Measurements from ENCODE around the gene RAB30.

Gene RAB30

DNA sequence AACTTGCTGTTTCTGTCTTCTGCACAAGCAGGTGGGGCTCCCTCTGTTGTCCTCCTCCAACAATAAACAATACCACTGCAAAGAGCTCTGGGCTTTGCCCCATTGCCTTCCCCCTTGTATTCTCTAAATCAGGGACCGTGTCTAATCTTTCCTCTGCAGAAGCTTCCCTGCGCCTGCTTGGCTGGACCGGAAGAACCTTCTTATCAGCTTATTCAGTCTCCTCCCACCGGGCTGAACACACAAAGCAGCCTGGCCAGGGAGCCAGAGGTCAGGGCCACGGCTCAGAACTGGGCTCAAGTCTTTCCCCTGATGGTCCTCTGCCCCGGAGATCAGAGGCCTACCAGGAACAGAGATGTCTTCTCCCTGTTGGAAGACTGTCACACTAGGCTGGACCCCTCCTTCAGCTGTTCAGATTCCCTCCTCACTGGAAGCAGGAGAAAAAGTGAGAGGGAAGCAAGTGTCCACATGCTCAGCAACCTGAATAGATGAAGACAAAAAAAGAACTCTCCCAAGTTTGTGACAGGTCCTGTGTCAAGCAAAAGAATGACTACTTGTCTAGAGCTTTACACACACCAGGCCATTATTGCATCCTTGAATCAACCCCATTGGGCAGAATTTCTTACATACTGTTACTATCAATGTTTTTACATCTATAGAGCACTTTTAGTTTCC is 63.7 kb downstream of the RAB30 start:
- DNase-seq, result peak; percentile 90

DNA sequence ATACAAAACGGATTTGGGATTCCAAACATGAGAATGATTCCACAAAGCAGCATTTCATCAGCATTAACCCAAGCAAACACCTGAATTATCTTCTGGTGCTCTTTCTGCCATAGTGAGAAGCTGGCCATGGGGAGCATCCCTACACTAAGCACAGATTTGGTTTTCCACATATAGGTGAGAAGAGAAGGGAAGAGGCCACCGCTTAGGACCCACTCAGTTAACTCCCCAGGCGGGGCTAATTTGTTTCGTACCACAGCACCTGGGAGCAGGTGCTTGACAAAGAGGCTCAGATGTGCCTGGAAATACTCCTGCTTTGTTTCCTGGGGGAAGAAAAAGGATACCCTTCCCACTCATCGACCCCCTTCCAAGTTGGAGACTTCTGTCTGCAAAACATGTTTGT is 64.2 kb downstream of the RAB30 start:
- DNase-seq, result no peak

DNA sequence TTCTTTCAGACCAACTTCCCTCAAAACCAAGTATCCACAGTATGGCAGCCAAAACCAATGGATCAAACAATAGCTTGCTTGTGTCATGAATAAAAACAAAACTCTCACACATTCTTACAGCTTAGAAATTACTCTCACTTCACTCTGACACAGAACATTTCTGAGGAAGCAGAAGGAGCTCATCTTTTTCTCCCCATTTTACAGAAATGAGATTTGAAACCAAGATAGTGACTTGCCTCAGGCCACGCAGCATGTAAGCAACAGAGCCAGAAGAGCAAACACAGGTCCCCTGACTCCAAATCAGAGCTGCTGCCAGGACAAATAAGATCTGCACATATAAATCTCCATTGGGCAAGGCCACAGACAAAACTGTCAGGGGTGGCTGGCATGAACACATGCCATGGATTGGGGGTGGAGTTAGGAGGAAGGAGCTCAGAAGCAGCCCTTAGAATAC is 64.8 kb downstream of the RAB30 start:
- no peak for DNase-seq

DNA sequence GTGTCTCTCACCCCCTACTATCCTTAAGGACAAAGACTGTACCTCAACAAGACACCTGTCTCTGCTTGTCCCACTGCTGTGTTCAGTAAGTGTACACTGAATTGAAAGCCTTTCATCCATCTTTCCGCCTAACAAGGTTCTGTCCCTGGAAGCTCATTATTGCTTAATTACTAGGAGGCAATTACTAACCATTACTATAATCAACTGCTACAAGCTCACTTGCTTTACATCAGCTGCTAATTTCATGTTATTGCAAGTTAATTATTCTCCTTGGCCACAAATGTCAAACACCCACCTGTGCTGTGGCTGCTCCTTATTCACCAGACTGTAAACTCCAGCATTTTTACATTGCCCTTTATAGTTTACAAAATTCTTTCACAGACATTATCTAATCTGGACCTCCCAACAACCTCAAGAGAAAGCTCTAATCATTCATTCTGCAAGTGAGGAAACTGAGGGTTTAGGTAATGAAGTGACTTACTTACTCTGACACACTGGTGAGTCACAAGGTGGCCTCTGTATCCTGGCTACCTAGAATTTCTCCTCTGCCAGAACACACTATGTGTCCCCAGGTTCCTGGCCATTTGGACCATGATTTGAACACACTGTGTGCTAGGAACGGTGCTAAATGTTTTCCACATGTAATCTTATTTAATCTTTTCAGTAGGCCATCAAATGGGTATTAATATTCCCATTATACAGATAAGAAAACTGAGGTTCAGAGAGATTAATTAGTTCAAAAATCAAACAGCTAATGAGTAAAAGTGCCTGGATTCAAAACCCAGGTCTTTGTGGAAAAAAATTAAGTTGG is 66.7 kb downstream of the RAB30 start:
- no peak for DNase-seq

DNA sequence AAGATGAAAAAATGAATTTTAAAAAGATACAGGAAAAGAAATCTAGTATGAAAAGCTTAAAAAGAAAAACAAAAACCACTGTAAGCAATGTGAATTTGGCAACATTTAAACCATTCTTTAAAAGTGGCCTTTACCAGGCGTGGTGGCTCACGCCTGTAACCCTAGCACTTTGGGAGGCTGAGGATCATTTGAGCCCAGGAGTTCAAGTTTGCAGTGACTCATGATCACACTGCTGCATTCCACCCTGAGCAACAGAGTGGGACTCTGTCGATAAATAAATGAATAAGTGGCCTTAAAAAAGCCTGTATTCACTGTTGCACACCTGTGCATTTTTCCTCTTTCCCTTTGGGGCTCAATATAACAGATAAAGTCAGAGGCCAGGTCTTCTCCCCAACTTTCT is 69.2 kb downstream of the RAB30 start:
- no peak for DNase-seq

DNA sequence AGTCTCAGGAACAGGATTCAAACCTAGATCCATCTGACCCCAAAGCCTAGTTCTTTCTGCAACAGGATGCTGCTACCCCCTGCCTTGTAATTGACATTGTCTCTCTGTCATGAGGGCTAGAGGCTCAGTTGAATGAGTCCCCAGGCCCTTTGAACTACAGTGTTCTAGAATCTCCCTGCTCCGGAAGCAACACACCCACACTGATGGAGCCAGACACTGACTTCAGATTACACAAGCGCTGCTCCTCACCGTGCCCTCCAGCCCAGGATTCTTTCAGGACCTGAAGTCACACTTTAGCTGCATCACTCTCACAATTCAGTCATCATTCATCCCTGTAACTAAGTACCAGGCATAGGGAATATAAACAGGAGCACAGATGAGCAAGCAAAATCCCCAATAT is 69.6 kb downstream of the RAB30 start:
- no peak for DNase-seq

DNA sequence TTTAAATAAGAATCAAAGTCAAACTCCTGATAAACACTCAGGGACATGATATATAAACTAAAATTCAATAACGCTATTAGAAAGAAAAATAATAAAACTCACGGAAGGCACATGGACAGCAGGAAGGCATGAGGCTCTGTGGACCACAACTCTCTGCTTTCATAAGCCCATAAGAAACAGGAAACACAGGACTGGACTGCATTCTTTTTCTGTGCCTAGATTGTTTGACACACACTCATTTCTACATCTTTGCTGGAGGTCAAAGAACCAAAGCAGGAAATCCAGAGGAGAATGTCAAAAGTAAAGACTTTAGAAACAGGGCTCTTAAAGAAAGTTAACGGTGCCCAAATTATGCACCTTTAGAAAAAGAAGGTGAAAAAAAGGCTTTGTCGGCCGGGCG is 71.3 kb downstream of the RAB30 start:
- DNase-seq, result no peak

DNA sequence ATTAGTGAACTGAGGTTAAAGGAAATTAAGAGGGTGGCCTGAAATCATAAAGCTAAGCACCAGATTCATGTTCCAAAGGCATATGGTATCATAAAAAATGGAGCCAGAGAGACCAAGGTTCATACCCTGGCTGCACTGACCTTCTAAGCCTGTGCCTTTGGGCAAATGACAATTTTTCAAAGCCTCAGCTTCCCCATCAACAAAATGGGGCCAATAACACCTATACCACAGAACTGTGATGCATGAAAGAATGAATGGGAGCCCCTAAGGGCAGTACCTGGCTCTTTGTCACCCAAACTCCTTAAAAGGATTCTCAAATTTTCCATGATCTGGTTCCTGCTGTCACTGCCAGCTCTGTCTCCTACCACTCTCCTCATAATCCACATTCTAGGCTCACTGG is 72.5 kb downstream of the RAB30 start:
- no peak for DNase-seq

DNA sequence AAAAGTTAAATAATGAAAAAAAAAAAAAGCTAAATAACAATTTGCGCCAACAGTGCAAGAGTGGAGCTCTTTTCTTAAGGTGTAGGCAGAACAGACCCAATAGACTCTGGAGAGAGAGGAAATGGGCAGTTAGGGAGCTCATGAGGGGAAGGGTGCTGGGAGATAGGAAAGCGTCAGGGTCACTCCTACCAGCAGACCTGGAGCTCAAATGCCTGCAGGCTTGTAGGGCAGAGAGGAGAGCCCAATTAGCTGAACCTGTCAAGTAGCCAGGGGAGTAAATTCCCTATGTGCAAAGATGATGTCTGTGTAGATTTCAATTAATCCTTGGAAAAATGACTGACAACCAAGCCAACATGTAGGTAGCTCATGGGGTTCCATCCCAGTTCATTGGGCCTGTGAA is 73.0 kb downstream of the RAB30 start:
- no peak for DNase-seq

DNA sequence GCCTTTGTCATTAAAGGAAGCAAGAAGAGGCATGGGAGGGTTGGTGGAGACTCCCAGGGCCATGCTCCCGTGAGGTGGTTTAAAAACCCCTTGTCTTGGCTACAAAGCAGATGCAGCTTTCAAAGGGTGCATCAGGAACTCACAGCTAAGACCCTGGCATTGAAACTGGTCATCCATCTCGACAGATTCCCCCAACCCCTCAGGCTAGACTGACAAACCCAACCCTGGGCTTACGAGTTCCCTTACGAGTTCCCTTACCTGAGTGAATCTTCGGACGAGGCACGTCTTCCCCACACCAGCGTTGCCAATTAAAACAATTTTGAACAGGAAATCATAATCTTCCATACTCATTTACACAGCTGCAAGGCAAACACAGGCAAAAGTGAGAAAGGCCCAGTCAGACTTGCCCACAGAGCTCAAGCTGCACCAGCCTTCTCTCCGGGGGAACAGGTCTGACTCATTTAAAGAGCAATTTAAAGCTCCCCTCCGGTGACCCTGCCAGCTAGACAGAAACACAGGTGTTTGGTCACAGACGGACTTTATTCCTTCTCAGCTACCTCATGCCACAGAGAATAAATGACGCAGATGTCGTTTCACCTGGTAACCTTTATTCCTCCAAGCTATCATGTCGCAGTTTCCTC is 74.6 kb downstream of the RAB30 start:
- no peak for DNase-seq

DNA sequence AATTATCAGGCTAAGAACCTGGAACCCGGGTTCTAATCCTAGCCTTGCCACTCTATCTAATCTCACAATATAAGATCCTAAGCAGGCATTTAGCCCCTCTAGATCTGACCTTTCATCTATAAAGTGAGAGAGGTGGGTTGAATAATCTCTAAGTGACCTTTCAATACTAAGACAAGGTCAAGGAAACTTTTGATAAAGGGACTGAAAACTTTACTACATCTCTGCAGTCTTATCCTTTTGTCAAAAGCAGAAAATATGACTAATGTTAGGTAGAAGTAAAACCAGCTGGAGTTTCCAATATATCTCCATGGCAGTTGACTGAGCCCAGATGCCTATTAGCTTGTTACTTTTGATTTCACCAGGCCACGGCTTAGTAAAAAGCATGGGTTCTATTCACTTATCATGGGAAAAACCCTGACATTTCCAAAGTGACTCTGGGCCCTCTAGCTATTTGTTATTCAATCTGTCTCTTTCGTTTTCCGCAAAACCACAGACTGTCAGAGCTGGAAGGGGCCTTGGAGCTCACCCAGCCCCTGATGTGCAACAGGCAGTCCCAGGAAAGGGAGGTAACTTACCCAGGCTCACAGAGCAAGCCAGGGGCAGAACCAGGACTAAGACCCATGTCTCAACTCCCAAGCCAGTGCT is 75.8 kb downstream of the RAB30 start:
- DNase-seq, result no peak

DNA sequence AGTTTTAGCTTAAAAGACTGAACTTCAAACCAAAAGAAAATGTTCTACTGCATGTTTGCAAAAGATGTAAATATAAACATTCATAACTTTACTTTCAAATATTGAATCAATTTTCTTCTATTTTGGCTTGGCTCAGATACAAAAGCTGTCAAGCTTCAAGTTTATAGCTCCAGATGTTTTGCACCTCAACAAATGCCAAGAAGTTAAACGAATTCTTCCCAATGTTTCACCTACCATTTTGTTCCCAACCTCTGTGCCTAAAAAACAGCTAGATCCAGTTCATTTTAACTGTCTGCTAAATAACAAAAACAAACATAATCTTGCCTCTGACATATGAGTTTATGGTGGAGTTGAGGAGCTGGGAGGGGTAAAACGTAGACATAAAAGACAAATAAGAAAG is 76.5 kb downstream of the RAB30 start:
- DNase-seq, result no peak

DNA sequence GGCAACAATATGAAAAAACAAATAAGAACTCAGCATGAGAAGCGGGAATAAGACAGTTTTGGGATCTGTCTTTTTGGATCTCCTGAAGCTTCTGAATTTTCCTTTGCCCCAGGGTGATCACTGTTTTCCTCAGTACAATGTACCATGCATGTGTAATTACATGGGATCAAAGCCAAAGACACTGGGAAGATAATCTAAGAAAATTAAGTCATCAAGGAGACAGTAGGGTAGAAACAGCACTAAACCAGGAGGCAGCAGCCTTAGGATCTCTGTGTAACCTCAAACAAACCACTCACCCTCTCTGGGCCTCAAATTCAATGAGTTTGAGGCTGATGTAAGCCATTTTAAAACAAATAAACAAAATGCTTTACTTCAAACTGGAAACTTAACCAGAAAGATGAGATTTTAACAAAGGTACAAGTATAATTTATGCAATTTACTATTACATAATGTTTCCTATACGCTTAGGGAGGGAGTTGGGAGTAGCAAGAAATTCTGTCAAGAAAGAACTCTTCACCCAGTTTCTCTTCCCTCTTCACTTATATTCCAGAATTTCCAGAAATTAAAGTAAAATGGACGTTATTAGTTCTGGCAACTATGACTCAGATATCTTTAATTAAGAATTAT is 77.0 kb downstream of the RAB30 start:
- DNase-seq, result no peak

DNA sequence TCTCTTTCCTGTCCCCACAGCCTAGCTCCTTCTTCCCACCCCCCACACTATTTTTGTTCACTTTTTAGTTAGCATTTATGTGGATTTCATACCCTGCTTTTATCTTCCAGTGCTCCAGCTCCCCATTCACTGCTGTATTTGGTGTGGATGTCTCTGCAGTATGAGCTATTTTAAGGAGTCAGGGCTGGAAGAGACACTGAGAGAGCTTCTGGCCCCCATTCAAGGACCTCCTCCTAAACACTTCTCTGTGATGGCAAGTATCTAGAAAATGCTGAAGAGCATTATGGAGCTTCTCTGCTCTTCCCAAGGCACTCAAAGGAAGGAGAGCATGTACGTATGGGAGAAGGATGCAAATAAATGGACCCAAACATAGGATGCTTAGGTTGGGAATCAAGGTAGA is 79.5 kb downstream of the RAB30 start:
- no peak for DNase-seq

DNA sequence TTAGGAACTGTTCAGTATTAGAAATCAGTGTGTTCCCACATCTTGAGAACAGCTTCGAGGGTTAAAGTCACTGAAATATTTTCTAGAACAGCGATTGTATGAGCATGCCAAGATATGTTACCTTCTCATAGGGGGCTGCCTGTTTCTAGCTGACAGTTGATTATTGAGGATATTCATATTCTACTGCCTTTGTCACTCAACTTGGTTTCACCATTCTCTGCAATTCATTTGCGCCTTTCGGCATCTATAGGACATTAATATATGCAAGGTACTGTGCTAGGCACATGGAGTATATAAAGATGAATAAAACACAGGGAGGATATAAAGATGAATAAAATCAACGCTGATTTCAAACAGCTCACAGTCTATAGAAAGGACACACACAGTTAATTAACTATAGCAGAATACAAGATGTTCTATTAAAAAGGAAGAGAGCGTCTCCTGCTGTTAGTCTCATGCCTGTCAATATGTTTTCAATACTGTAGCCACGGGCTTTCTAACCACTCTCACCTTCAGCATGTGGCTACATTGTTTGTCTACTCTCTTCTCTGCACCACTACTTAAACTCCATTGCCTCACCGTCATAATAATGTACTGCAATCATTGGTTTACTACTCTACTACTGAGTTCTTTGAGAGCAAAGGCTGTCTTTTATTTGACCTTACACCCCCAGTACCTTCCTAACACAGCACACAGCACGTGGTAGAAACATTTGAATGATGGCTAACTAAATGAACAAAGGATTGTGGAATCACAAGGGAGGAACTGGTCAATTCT is 81.9 kb downstream of the RAB30 start:
- no peak for DNase-seq

DNA sequence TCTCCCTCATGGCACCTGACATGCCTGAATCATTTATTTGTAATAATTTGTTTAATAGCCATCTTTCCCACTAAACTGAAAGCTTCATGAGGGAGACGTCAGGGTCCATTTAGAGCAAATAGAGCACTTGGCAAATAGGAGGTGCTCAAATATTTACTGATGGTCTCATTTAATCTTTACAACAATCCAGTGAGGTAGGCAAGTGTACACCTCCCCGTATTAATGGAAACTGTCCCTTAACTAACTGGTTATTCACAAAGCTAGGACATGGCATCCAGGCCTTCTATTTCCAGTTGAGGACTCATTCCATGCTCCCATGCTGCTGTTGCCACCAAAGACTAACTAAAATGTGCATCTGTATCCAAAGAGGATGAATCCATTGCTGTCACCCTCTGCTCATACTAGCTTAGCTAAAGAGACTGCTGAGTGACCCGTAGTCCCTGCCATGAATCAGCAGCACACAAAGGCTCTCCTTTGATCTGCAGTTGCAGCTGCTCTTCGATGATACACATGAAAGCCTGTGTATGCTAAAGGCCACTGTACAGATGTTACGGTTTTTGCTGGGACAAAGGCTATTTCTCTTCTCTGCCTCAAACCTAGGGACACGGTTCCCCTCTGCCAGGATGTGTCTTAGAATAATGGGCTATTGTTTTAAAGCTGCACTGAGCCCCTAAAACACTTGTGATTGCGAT is 82.6 kb downstream of the RAB30 start:
- DNase-seq, result no peak

DNA sequence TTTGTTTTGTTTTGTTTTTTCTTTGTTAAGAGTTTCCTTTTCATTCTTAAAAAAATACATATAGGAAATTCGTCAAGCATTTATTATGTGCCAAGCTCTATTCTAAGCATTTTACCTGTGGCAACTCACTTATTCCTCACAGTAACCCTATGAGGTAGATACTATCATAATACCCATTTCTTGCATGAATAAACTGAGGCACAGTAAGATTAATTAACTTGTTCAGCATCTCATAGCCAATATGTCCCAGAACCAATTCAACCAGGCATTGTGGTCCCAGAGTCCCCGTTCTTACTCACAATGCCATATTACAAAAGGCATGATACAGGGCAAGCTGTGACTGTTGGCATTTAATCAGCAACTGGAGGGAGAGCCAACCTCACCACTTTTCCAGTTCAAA is 83.7 kb downstream of the RAB30 start:
- no peak for DNase-seq

DNA sequence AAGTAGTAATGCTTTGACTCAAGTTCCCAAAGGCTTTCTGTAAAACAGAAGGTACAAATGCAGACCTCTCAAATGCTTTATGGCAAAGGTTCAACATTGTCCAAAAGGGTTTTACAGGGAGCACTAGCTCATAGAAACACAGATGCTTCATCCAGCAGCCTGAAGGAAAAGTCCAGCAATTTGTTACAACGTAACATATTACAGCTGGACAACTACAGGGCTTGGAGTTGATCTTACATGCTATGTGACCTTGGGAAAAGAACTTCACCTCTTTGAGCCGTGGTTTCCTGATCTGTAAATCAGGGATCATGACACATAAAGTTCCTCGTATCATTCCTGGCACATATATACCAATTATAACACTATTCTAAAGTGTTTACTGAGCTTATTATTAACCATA is 85.3 kb downstream of the RAB30 start:
- no peak for DNase-seq

DNA sequence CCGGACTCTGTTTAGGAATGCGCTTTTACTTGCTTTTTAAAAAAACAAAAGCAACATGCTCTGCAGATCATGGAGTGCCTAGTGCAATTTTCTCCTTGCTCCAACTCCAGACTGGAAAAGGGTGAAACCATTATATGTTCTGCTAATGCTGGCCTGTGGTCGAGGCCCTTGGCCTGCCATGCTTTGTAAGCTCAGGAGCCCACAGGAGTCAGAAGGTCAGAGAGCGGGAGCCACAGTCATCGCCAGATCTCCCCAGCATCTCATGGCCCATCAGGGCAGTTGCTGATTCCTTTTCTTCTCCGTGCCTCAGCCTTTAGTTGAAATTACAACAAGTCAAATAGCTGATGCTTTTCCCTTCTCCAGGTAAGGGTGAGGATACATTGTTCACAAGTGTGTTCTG is 89.8 kb downstream of the RAB30 start:
- DNase-seq, result no peak

DNA sequence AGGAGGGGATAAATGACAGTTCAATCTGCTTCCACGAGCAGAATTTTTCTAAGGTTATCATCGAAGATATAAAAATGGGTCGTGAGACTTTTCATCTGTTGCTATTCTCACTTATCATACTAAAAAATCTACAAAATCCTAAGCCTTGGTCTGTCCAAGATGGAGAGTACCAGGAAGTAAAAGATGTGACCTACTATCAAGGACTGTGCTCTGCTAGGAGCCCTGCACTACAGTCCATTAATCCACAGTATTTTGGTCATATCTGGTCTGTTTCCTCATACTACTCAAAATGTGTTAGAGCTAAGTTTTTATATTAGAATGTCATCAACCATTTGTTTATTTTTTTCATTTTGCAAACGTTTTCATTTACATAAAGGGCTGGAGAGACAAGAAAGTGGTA is 90.8 kb downstream of the RAB30 start:
- no peak for DNase-seq

DNA sequence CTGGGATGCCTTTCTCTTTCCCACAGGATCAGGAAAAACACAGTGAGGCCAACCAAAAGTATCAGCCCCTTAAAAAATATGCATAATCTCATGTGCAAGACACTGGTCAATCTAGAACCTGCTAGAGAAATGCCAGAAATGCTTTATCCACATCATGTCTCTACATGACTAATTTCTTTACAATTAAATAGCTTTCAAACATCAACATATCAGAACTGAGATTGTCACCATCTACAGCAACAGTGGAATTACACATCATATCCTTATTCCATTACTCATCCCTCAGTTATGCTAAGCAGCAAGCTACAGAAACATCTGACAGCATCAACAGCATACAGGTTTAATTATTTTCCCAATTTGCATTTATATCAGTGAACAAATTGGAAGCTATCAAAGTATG is 91.4 kb downstream of the RAB30 start:
- DNase-seq, result no peak

DNA sequence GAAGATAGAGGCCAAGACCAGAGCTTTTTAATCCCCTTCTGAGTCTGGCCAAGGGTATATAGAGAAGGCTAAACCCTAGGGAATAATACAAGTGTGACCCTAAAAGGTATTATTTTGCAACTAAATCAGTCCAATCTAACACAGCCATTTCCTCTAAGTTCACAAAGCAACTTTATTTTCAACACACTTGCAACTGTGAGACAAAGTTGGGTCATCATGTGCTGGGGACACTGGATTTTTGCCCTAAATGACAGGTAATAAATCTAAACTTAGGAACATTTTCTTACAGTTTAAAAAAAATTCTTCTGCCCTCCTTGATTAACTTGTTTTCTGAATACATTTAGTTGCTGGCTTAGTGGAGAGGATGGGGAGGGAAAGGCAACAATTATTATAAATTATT is 91.9 kb downstream of the RAB30 start:
- no peak for DNase-seq

Measured in hematopoietic multipotent progenitor cell treated with erythropoietin and hydrocortisone succinate and interleukin-3 and kit ligand, for 8 days (in vitro differentiated cells).